HepG2 (cell line): Measurements from ENCODE around the gene MRPL58.

Experiments used
- POLR2A ChIP-seq, 2 experiments: IDR thresholded peaks; 2 replicates each; pipeline ENCODE4 v1.6.1; 2011; ENCODE audit warnings: low read depth in 2 of 2, low read length in 2 of 2, mild to moderate bottlenecking in 1 of 2, moderate library complexity in 1 of 2; ENCODE audit not compliant: insufficient read depth in 1 of 2
- ZNF292 ChIP-seq: sonication (generic); formaldehyde crosslinking; IDR thresholded peaks from 2 replicates; pipeline ENCODE4 v1.8.1; 2022; ENCODE audit warnings: mild to moderate bottlenecking, low read depth, missing genetic modification reagents, borderline replicate concordance

GRCh38 chr17:75019146-75019545 lies 6.7 kb downstream of the MRPL58 start:
- no peak for TF ChIP-seq POLR2A (IDR thresholded peaks at IDR 0.05; ENCODE audit: insufficient read depth in 1 of 2, low read depth in 2 of 2, low read length in 2 of 2)
- TF ChIP-seq ZNF292 (CRISPR knock-in tag), result no peak
